Osteocyte (in vitro differentiated cells): ENCODE measurements around the gene ERP44. TPM values are rescaled to one million over a fixed set of nuclear protein-coding genes. Genes with fewer than 3 reads are reported as not detected.

Experiments
- DNase-seq: peaks from one replicate; pipeline ENCODE4 v3.0.0; 2021; ENCODE audit warnings: mixed read lengths; ENCODE audit not compliant: unreplicated experiment; ENCODE audit errors: extremely low spot score
- H3K27ac Mint-ChIP-seq: one replicate; pipeline ENCODE4 v1.8.0; 2021; ENCODE audit warnings: mild to moderate bottlenecking, mixed read lengths; ENCODE audit not compliant: unreplicated experiment
- H3K27me3 Mint-ChIP-seq: one replicate; pipeline ENCODE4 v1.8.0; 2021; ENCODE audit warnings: mixed read lengths; ENCODE audit not compliant: unreplicated experiment
- H3K36me3 Mint-ChIP-seq: one replicate; pipeline ENCODE4 v1.8.0; 2021; ENCODE audit warnings: mixed read lengths; ENCODE audit not compliant: unreplicated experiment
- H3K4me1 Mint-ChIP-seq: one replicate; pipeline ENCODE4 v1.8.0; 2021; ENCODE audit warnings: mixed read lengths; ENCODE audit not compliant: unreplicated experiment
- H3K4me3 Mint-ChIP-seq: one replicate; pipeline ENCODE4 v1.8.0; 2021; ENCODE audit warnings: mild to moderate bottlenecking, moderate library complexity, mixed read lengths; ENCODE audit not compliant: unreplicated experiment
- H3K9me3 Mint-ChIP-seq: one replicate; pipeline ENCODE4 v1.8.0; 2021; ENCODE audit warnings: mixed read lengths; ENCODE audit not compliant: unreplicated experiment
- total RNA-seq: library from RNA; stranded (reverse); gene quantifications from 2 replicates; pipeline ENCODE4 v1.2.1, GENCODE V29; 2021
- TF ChIP-seq, protein P1 (sequence below): fragments of 200-600 bp; sonication (generic); IDR thresholded peaks from 2 replicates; pipeline ENCODE4 v1.5.0; 2021; ENCODE audit warnings: antibody characterized with exemption, mild to moderate bottlenecking, moderate library complexity

Gene ERP44
- total RNA-seq, 1 donor from 2014 or later = 24.7 TPM

DNA sequence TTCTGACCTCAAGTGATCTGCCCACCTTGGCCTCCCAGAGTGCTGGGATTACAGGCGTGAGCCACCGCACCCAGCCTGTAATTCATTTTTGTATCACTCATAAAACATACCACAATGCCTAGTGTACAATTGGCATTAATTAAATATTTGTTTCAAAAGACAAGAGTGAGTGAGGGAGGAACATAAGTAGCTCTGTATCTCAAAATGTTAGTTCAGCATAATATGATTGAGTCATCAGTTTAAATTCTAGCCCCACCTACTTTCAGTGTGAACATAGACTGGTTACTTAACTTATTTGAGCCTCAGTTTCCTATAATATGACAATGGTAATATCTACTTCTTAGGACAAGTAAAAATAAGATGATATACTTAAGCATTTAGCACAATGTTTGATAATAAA, 27.1 kb upstream of the ERP44 start:
- Mint-ChIP-seq H3K27me3 (no peaks in the 10 kb centered on the region), H3K4me3 (no peak overlapping the region), H3K9me3 (no peaks in the 10 kb centered on the region), H3K4me1 (peaks cover 10% of the 10 kb centered on the region), H3K36me3 (peaks cover 11% of the 10 kb centered on the region), H3K27ac (no peak overlapping the region)
- DNase-seq = no peak
- TF ChIP-seq, protein P1, sequence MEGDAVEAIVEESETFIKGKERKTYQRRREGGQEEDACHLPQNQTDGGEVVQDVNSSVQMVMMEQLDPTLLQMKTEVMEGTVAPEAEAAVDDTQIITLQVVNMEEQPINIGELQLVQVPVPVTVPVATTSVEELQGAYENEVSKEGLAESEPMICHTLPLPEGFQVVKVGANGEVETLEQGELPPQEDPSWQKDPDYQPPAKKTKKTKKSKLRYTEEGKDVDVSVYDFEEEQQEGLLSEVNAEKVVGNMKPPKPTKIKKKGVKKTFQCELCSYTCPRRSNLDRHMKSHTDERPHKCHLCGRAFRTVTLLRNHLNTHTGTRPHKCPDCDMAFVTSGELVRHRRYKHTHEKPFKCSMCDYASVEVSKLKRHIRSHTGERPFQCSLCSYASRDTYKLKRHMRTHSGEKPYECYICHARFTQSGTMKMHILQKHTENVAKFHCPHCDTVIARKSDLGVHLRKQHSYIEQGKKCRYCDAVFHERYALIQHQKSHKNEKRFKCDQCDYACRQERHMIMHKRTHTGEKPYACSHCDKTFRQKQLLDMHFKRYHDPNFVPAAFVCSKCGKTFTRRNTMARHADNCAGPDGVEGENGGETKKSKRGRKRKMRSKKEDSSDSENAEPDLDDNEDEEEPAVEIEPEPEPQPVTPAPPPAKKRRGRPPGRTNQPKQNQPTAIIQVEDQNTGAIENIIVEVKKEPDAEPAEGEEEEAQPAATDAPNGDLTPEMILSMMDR = no peak

DNA sequence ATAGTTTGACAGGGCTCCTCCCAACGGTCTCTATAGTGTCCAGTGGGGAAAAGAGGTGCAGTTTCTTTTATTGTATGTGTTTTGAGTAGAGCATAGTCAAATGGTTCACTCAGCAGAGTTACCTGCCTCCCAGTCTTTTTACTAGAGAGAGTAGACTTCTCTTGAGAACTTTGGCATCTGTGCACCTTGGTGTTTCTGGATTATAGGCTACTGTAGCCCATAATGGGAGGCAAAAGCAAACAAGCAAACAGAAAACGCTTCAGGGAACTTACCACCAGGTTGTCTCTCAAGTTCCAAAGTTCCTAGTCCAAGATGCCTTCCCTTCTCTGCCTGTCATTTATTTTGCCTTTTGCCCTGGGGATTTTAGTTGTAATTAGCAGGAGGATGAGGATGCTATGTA, 26.4 kb upstream of the ERP44 start:
- peaks cover 16% of the 10 kb centered on the region for H3K36me3 Mint-ChIP-seq
- H3K4me3 Mint-ChIP-seq = no peak overlapping the region
- TF ChIP-seq, protein P1 = no peak
- H3K27me3 Mint-ChIP-seq = no peaks in the 10 kb centered on the region
- no peak overlapping the region for H3K27ac Mint-ChIP-seq
- H3K4me1 Mint-ChIP-seq = peaks cover 10% of the 10 kb centered on the region
- DNase-seq = no peak
- no peaks in the 10 kb centered on the region for H3K9me3 Mint-ChIP-seq

DNA sequence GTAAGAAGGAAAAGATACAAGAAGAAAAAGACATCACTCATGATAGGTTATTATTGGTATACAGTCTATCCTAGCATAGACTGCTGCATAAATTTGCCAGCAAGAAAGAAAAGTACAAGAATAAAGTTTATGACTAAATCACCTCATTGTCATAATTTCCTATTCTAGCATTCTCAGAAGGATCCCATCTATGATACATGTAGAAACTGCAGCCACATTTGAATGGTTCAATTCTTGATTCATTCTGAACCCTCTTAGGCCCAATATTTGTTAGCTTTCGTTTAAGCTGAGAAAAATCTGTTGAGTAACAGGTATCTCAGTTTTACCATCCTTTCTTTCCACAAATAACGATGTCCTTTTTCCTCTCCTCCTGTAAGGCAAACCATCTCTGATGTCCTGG, 21.5 kb upstream of the ERP44 start:
- no peak for DNase-seq
- Mint-ChIP-seq H3K4me3 (no peak overlapping the region), H3K9me3 (no peaks in the 10 kb centered on the region), H3K27ac (no peak overlapping the region), H3K27me3 (no peaks in the 10 kb centered on the region), H3K36me3 (peaks cover 13% of the 10 kb centered on the region), H3K4me1 (peaks cover 6% of the 10 kb centered on the region)
- TF ChIP-seq, protein P1 = no peak

DNA sequence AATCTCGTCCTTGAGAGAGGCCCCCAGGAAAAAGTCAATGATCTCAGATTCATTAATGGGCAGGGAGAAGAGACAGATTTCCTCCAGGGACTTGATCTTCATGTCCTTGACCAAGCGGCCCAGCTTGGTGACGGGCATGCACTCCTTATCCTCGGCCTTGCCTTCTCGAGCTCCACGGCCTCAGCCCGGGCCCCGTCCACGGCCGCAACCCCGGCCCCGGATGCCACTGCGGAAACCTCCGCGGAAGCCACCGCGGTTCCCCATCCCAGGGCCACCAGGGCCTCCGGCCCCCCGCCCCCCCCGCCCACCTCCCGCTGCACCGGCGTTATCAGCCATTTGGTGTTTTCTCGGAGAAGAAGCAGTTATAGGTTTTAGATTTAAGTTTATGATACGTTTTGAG, 18.5 kb upstream of the ERP44 start:
- H3K4me1 Mint-ChIP-seq = peaks cover 8% of the 10 kb centered on the region
- H3K27me3 Mint-ChIP-seq = no peaks in the 10 kb centered on the region
- peaks cover 15% of the 10 kb centered on the region for H3K36me3 Mint-ChIP-seq
- no peak overlapping the region for H3K27ac Mint-ChIP-seq
- no peak for DNase-seq
- TF ChIP-seq, protein P1 = no peak
- no peak overlapping the region for H3K4me3 Mint-ChIP-seq
- H3K9me3 Mint-ChIP-seq = no peaks in the 10 kb centered on the region

DNA sequence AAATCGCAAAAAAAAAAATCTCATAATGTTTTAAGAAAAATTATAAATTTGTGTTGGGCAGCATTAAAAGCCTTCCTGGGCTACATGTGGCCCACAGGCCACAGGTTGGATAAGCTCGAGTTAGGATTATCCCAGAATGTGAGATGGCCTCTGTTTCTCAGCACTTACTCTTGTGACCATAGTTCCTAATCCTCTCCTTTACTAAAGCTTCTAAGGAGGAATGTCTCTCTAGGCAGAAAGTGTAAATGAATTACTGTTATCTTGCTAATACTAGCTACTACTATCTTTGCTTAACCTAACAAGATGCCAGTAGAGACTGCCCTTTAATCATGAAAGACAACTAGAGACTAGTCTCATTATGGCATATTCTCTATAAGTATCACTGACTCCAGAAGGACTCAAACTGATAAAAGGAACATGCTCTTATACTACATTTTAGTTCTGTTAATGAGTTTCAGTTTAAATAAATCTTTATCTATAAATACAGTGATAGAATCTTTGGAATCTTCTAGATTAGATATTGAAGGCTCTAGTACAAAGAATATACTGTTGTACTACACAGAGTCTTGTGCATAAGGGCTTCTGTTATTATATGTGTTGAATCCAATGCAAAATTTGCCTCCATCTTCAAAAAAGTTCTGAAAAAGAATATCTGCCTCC, 14.0 kb upstream of the ERP44 start:
- Mint-ChIP-seq H3K36me3 (peaks cover 12% of the 10 kb centered on the region), H3K4me1 (peaks cover 5% of the 10 kb centered on the region), H3K27ac (no peak overlapping the region), H3K27me3 (no peaks in the 10 kb centered on the region), H3K9me3 (no peaks in the 10 kb centered on the region), H3K4me3 (no peak overlapping the region)
- TF ChIP-seq, protein P1 = no peak
- DNase-seq = no peak
